ENCODE measurements around the gene GRIN2D. TPM values are rescaled to one million over a fixed set of nuclear protein-coding genes. Genes with fewer than 3 reads are reported as not detected.

The GRIN2D gene
- total and polyA plus RNA-seq, 2 of the 8 experiments (the other 6 are each of a cell fraction or from before 2014, with no cell fraction given) = 2.2 to 12.4 TPM

Other genes starting within 250 kb of the GRIN2D start
- gene LIG1, start 223.3 kb upstream of the GRIN2D start, total RNA-seq (2021; fragmentation: NEBNext Ultra II Directional; extraction: Animal tissue kit (Norgen Biotek cat#: 25700)) = 97.7 and 113 TPM in 2 replicates
- gene LIG1, start 223.3 kb upstream of the GRIN2D start, polyA plus RNA-seq (2011; rRNA removed) = 67.6 and 87.0 TPM in 2 replicates
- gene ZSWIM9, start 223.0 kb upstream of the GRIN2D start, total RNA-seq (2021; fragmentation: NEBNext Ultra II Directional; extraction: Animal tissue kit (Norgen Biotek cat#: 25700)) = 10.1 and 10.4 TPM in 2 replicates
- gene ZSWIM9, start 223.0 kb upstream of the GRIN2D start, polyA plus RNA-seq (2011; rRNA removed) = 1.5 and 3.8 TPM in 2 replicates
- gene CARD8, start 137.8 kb upstream of the GRIN2D start, total RNA-seq (2021; fragmentation: NEBNext Ultra II Directional; extraction: Animal tissue kit (Norgen Biotek cat#: 25700)) = 24.4 and 26.2 TPM in 2 replicates
- gene CARD8, start 137.8 kb upstream of the GRIN2D start, polyA plus RNA-seq (2011; rRNA removed) = 8.9 and 11.7 TPM in 2 replicates
- gene ZNF114, start 123.6 kb upstream of the GRIN2D start, total RNA-seq (2021; fragmentation: NEBNext Ultra II Directional; extraction: Animal tissue kit (Norgen Biotek cat#: 25700)) = 19.2 TPM in 2 replicates
- gene ZNF114, start 123.6 kb upstream of the GRIN2D start, polyA plus RNA-seq (2011; rRNA removed) = 7.3 and 8.2 TPM in 2 replicates
- 18.4 and 20.9 TPM in 2 replicates for gene EMP3, start 68.1 kb upstream of the GRIN2D start, total RNA-seq (2021; fragmentation: NEBNext Ultra II Directional; extraction: Animal tissue kit (Norgen Biotek cat#: 25700))
- gene EMP3, start 68.1 kb upstream of the GRIN2D start, polyA plus RNA-seq (2011; rRNA removed) = 65.9 and 87.8 TPM in 2 replicates
- 14.2 and 14.7 TPM in 2 replicates for gene TMEM143, start 29.7 kb upstream of the GRIN2D start, total RNA-seq (2021; fragmentation: NEBNext Ultra II Directional; extraction: Animal tissue kit (Norgen Biotek cat#: 25700))
- 19.1 and 26.7 TPM in 2 replicates for gene TMEM143, start 29.7 kb upstream of the GRIN2D start, polyA plus RNA-seq (2011; rRNA removed)
- gene SYNGR4, start 29.3 kb upstream of the GRIN2D start, total RNA-seq (2021; fragmentation: NEBNext Ultra II Directional; extraction: Animal tissue kit (Norgen Biotek cat#: 25700)) = 1.1 TPM in 1 of 2 replicates, not detected in the other
- 0.27 and 0.41 TPM in 2 replicates for gene SYNGR4, start 29.3 kb upstream of the GRIN2D start, polyA plus RNA-seq (2011; rRNA removed)
- 224 and 225 TPM in 2 replicates for gene KDELR1, start 2.1 kb upstream of the GRIN2D start, total RNA-seq (2021; fragmentation: NEBNext Ultra II Directional; extraction: Animal tissue kit (Norgen Biotek cat#: 25700))
- 231 and 249 TPM in 2 replicates for gene KDELR1, start 2.1 kb upstream of the GRIN2D start, polyA plus RNA-seq (2011; rRNA removed)
- gene GRWD1, start 52.3 kb downstream of the GRIN2D start, total RNA-seq (2021; fragmentation: NEBNext Ultra II Directional; extraction: Animal tissue kit (Norgen Biotek cat#: 25700)) = 61.9 and 64.9 TPM in 2 replicates
- 36.9 and 46.4 TPM in 2 replicates for gene GRWD1, start 52.3 kb downstream of the GRIN2D start, polyA plus RNA-seq (2011; rRNA removed)
- 0.89 and 1.0 TPM in 2 replicates for gene KCNJ14, start 61.9 kb downstream of the GRIN2D start, total RNA-seq (2021; fragmentation: NEBNext Ultra II Directional; extraction: Animal tissue kit (Norgen Biotek cat#: 25700))
- 0.45 and 0.61 TPM in 2 replicates for gene KCNJ14, start 61.9 kb downstream of the GRIN2D start, polyA plus RNA-seq (2011; rRNA removed)
- 67.7 and 71.4 TPM in 2 replicates for gene CYTH2, start 75.7 kb downstream of the GRIN2D start, total RNA-seq (2021; fragmentation: NEBNext Ultra II Directional; extraction: Animal tissue kit (Norgen Biotek cat#: 25700))
- gene CYTH2, start 75.7 kb downstream of the GRIN2D start, polyA plus RNA-seq (2011; rRNA removed) = 43.7 and 62.5 TPM in 2 replicates
- gene LMTK3, start 118.2 kb downstream of the GRIN2D start, total RNA-seq (2021; fragmentation: NEBNext Ultra II Directional; extraction: Animal tissue kit (Norgen Biotek cat#: 25700)) = 12.4 and 13.6 TPM in 2 replicates
- gene LMTK3, start 118.2 kb downstream of the GRIN2D start, polyA plus RNA-seq (2011; rRNA removed) = 2.7 and 7.3 TPM in 2 replicates
- gene SULT2B1, start 158.5 kb downstream of the GRIN2D start, total RNA-seq (2021; fragmentation: NEBNext Ultra II Directional; extraction: Animal tissue kit (Norgen Biotek cat#: 25700)) = 0.99 and 1.5 TPM in 2 replicates
- gene SULT2B1, start 158.5 kb downstream of the GRIN2D start, polyA plus RNA-seq (2011; rRNA removed) = 2.6 and 3.8 TPM in 2 replicates
- not detected in 2 replicates for gene SPACA4, start 213.1 kb downstream of the GRIN2D start, total RNA-seq (2021; fragmentation: NEBNext Ultra II Directional; extraction: Animal tissue kit (Norgen Biotek cat#: 25700))
- not detected in 2 replicates for gene SPACA4, start 213.1 kb downstream of the GRIN2D start, polyA plus RNA-seq (2011; rRNA removed)
- 5.3 and 6.5 TPM in 2 replicates for gene FAM83E, start 221.4 kb downstream of the GRIN2D start, total RNA-seq (2021; fragmentation: NEBNext Ultra II Directional; extraction: Animal tissue kit (Norgen Biotek cat#: 25700))
- 1.8 and 2.5 TPM in 2 replicates for gene FAM83E, start 221.4 kb downstream of the GRIN2D start, polyA plus RNA-seq (2011; rRNA removed)
- 1,669 and 1,693 TPM in 2 replicates for gene RPL18, start 225.5 kb downstream of the GRIN2D start, total RNA-seq (2021; fragmentation: NEBNext Ultra II Directional; extraction: Animal tissue kit (Norgen Biotek cat#: 25700))
- gene RPL18, start 225.5 kb downstream of the GRIN2D start, polyA plus RNA-seq (2011; rRNA removed) = 2,789 and 3,426 TPM in 2 replicates
- 60.9 and 61.6 TPM in 2 replicates for gene SPHK2, start 225.8 kb downstream of the GRIN2D start, total RNA-seq (2021; fragmentation: NEBNext Ultra II Directional; extraction: Animal tissue kit (Norgen Biotek cat#: 25700))
- 43.9 and 81.8 TPM in 2 replicates for gene SPHK2, start 225.8 kb downstream of the GRIN2D start, polyA plus RNA-seq (2011; rRNA removed)
- 8.3 and 9.9 TPM in 2 replicates for gene DBP, start 243.7 kb downstream of the GRIN2D start, total RNA-seq (2021; fragmentation: NEBNext Ultra II Directional; extraction: Animal tissue kit (Norgen Biotek cat#: 25700))
- gene DBP, start 243.7 kb downstream of the GRIN2D start, polyA plus RNA-seq (2011; rRNA removed) = 7.5 and 8.2 TPM in 2 replicates

All from H1 (cell line).